Stimulated activated CD8-positive, alpha-beta memory T cell treated with anti-CD3 and anti-CD28 coated beads, Interleukin-12 subunit alpha, Interleukin-12 subunit beta, amount 100 ng/mL, for 24 hours (primary cell): ENCODE results near the gene ZNF804B.

Source experiments
- DNase-seq: peaks from one replicate; pipeline ENCODE4 v3.0.0-alpha.2; 2020; ENCODE audit errors: extremely low read depth

The ZNF804B gene

GRCh38 chr7:88835147-88835728, 75.7 kb downstream of the ZNF804B start:
- no peak for DNase-seq

GRCh38 chr7:88842201-88842600, 82.7 kb downstream of the ZNF804B start:
- DNase-seq: no peak

DNA sequence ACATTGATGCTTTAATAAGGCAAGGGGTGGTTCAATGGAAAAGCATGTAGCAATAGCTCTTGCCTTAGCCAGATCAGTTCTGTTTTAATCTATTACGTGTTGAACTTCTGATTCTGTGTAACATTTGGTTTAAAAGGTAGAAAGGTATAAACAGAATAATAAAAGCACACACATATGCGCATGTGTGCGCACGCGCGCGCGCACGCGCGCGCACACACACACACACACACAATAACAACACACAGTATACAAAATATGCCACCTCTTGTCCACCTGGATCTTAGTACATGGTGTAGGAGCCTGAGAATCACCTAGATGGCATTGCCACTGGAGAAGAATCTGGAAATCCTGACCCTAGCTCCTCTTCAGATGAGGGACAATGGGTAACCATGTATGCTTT, 85.6 kb downstream of the ZNF804B start:
- DNase-seq: no peak

DNA sequence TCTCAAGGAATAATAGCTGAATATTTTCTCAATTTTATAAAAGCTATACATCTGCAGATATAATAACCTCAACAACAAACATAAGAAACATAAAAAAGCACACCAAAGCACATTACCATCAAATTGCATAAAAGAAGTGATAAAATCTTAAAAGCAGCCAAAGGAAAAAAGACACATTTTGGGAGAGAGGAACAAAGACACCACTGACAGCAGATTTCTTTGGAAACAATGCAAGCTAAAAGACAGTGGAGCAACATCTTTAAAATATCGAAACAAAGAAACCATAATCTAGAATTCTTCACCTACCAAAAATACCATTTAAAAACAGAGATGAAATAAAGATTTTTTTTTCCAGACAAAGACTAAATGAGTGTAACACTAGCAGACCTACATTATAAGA, 91.7 kb downstream of the ZNF804B start:
- no peak for DNase-seq

DNA sequence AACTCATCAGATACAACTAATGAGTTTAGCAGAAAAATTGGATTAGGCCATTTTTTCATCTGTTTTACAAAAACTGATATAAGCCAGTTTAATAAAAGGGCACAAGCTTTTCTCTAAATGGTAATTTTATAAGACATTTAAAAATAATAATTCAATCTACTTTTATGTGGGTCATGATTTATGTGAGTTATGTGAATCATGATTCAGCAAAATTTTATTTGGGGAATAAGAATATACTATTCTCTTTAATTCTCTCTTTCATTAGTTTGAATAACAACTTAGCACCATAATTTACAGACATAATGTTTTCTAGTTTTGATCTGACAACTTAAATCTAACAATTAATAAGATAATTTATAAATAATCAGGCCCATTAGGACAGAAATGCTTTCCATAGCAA, 99.8 kb downstream of the ZNF804B start:
- no peak for DNase-seq

DNA sequence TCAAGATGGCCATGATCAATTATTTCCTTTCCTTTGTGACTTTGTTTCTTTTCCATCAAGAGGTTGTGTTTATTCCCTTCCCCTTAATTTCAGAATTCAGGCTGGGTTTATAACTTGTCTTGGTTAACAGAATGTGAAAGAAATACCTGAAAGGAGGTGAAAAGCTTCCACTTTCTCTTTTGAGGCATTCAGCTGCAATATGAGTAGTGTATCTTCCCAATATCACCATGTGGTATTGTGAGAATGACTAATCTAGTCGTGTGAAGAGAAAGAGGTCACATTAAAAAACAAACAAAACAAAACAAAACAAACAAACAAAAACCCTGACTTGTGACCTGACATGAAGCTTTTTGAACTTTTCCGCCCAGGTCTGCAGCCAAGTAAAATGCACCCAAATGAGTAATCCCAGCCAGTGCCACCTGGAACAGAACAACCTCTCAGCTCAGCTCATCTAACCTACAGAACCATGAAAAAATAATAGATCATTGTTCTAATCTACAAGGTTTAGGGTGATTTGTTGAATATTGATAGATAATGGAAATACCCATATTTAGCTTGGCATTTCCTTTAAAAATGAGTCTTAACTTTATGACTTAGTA, 106.9 kb downstream of the ZNF804B start:
- no peak for DNase-seq

GRCh38 chr7:88867158-88867557, 107.7 kb downstream of the ZNF804B start:
- DNase-seq: no peak

GRCh38 chr7:88868456-88868855, 109.0 kb downstream of the ZNF804B start:
- no peak for DNase-seq

- no peak for DNase-seq
These were observed 121.6 kb downstream of the ZNF804B start for GRCh38 chr7:88881136-88881535.

GRCh38 chr7:88885131-88885530, 125.6 kb downstream of the ZNF804B start:
- no peak for DNase-seq

- DNase-seq: no peak
These were observed 129.2 kb downstream of the ZNF804B start for GRCh38 chr7:88888684-88889083.

GRCh38 chr7:88910516-88910915, 151.0 kb downstream of the ZNF804B start:
- no peak for DNase-seq

- no peak for DNase-seq
These were observed 153.4 kb downstream of the ZNF804B start for GRCh38 chr7:88912852-88913251.

DNA sequence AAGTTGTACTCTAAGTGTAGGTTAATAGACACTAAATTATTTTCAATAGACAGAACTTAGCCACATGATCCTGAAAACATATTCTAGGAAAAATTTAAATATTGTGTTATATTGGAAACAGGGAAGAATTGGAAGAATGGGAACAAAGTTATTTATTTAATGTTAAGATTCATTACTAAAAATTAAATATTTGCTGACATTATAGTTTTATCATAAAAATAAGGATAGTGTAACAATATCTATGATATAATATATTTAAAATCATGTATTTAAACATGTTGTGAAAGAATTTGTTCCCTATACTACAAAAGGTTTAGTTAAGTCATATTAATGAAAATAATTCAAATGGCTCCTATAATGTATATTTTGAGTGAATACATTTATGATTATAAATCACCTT, 156.1 kb downstream of the ZNF804B start:
- no peak for DNase-seq

GRCh38 chr7:88919478-88920131, 160.1 kb downstream of the ZNF804B start:
- no peak for DNase-seq

DNA sequence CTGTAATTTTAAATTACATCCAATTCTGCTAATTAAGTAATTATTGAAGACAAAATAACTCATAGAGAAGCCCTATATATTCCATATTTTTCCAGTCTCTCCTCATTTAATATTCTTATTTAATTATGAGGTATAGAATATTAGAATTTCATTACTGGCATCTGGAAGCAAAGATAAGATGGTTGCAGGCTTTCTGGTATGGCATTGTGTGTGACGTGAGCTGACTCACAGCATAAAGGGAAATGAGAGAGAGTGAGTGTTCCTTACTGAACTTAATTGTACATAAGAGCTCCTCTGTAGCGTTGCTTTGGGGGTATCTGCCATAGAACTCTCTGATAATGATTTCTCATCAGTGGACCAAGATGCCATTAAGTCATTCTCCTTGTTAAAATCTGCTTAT, 163.4 kb downstream of the ZNF804B start:
- no peak for DNase-seq

GRCh38 chr7:88928276-88928675, 168.8 kb downstream of the ZNF804B start:
- DNase-seq: no peak

- DNase-seq: no peak
These were observed 170.2 kb downstream of the ZNF804B start for GRCh38 chr7:88929719-88930118.

DNA sequence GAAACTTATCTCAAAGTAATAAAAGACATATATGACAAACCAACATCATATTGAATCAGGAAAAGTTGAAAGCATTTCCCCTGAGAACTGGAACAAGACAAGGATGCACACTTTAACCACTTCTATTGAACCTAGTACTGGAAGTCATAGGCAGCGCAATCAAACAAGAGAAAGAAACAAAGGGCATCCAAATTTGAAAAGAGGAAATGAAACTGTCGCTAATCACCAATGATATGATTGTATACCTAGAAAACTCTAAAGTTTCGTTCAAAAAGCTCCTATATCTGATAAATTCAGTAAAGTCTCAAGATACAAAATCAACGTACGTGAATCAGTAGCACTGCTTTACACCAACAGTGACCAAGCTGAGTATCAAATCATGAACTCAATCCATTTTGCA, 173.8 kb downstream of the ZNF804B start:
- DNase-seq: no peak

DNA sequence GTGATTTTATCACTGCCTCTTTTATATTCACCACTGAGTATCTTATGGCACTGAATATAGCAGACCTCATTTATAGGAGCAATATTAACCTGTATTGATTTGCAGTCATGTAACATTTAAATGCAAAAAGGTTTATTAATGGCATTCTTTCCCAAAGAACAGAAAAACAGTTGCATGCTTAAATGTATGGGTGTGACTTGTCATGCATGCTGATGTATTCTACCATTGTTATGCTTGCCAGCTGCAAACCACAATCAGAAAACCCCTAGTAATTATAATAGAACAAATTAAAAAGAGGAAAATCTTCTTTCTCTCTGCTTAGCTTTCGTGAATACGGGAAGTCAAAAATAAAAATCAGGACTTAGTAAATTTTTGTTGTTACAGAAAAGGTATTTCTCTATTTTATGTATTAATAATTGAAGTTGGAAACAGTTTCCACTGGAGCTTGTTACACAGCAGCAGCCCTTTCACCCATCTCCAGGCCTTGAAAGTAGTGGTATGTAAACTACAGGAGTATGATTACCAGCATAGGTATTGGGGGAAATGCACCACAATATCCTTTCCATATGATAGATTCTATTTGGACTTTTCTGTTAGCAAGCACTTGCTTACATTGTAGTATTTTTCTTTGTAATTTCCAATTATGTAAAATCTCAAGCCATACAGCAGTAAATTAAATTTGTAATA, 183.5 kb downstream of the ZNF804B start:
- DNase-seq: no peak

DNA sequence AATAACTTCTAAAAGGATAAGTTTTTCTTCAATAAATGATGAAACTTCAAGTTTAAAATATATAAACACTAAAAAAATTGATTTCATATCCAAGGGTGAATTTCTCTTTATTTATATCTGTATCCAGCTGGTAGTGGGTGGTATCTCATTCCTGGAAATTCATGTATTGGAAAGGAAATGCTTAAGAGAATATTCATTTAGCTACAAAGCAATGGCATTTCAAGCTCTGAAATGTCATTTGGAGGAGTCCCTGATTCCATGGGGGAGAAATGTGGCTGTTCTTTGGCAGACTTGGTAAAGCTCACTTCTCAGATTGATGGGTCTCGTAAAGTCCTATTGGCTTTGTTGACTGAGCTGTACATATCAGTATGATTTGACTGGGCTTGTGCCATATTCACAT, 192.3 kb downstream of the ZNF804B start:
- no peak for DNase-seq

DNA sequence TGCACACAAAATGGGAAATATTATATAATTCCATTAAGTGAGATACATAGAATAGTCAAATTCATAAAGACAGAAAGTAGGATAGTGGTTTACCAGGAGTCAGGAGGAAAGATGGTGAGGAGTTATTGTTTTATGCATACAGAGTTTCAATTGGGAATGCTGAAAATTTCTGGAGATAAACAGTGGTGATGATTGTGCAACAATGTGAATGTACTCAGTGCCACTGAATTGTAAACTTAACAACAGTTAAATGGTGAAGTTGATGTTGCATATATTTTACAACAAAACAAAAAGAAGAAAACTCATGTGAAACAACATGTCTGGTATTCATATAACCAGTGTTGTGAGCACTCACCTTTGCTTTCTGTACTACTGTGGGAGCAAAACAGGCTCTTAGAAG, 204.9 kb downstream of the ZNF804B start:
- no peak for DNase-seq

- no peak for DNase-seq
These were observed 205.9 kb downstream of the ZNF804B start for GRCh38 chr7:88965371-88965770.
